ENCODE data around the gene PCDH9.
"Not testable (repeated sequence)": the region's sequence is repeated elsewhere in the genome, so short reads cannot be mapped to it uniquely, and the experiment has no call there.

Gene PCDH9

DNA sequence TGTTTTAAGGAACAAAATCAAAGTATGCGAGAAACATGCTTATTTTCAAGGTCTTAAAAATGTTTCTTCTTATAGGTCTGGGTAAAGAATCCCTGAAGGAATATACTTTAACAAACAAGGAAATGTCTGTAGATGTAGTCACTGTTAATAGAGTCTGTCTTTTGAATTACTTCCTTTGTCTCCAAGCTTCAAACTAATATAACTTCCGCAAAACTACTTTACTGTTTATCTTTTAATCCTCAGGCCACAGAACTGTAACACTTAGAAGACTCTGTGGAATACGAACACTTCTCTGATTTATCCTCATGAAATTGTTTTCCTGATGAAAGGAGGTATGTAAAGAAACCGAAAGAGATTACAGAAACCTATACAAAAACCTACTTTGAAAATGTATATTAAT, 316.0 kb downstream of the PCDH9 start:
- DNase-seq (ENCODE audit: low spot score), result no peak

DNA sequence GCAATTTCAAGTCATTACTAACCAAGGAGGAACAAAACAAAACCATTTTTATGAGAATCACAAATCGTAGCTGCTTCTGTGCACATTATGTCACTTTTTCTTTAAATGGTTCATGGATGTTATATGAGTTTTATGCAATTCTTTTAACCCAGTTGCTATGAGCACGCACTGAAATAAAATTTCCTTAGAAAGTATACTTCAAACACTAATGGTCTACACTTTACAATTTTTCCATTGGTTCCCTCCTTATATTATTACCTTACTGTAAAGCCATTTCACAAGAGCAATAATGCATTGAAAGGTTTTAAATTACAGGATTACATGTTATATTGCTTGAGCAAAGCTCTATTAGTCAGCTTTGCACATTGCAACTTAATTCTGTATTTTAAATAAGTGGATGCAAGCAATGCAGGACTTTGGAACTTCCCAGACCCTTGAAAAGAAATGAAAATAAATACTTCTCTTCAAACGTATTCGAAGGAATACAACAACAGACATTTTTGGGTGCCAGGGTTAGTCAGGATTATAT, 318.7 kb downstream of the PCDH9 start:
- DNase-seq (ENCODE audit: low spot score), result no peak

DNA sequence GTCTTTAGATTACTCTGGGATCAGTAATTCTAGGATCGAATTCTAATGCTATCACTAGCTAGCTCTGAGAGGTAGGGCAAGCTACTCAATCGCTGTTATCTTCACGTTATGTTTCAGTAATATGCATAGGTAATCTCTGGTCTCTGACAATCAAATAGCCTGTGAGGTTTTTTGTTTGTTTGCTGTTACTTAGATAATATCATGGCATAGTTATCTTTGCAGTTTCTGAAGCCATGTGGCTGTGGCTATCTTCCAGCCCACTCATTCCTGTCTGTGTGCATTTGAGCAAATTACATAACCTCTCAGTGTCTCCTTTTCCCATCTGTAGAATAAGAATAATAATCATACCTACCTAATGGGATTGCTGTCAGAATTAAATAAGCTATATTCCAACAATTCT, 330.2 kb downstream of the PCDH9 start:
- no peak for DNase-seq (ENCODE audit: low spot score)

DNA sequence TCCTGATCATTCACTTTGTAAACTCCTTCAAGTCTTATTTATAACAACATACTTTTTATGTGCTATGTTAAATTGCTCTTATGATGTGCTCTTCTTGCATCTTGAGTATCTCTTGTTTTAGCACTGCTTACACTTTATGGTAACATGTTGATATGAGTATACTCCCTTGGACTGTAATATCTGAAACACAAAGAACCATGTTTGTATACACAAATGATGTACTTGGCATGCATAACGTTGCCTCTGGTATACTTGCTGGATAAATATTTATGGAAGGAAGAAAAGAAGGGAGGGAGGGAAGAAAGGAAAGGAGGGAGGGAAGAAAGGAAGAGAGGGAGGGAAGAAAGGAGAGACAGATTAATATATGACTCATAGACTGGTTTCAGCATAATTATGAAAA, 333.2 kb downstream of the PCDH9 start:
- no peak for DNase-seq (ENCODE audit: low spot score)

GRCh38 chr13:66895780-66896179, 334.4 kb downstream of the PCDH9 start:
- DNase-seq (ENCODE audit: low spot score), result no peak

GRCh38 chr13:66895320-66895719, 334.8 kb downstream of the PCDH9 start:
- DNase-seq (ENCODE audit: low spot score), result no peak

DNA sequence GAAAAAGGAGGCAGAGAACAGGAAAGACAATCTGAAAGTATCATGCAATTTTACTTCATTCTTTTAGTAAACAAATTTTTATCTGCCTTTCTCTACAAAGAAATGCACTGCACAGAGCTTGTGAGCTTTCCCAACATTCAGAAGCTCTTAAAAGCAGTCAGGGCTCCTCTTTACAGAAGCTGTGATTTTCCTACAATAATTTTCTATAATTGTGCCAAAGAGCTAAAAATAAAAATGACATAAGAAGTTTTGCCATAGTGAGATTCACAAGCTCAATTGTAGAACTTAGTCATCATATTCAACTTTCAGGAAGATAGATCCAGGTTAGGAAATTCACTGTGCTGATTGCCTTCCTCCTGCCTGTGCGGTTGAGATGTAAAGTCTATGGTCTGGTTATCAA, 341.4 kb downstream of the PCDH9 start:
- DNase-seq (ENCODE audit: low spot score), result no peak

- DNase-seq (ENCODE audit: low spot score), result no peak
These were observed 343.0 kb downstream of the PCDH9 start for GRCh38 chr13:66887088-66887487.

- no peak for DNase-seq (ENCODE audit: low spot score)
These were observed 343.9 kb downstream of the PCDH9 start for GRCh38 chr13:66886264-66886663.

DNA sequence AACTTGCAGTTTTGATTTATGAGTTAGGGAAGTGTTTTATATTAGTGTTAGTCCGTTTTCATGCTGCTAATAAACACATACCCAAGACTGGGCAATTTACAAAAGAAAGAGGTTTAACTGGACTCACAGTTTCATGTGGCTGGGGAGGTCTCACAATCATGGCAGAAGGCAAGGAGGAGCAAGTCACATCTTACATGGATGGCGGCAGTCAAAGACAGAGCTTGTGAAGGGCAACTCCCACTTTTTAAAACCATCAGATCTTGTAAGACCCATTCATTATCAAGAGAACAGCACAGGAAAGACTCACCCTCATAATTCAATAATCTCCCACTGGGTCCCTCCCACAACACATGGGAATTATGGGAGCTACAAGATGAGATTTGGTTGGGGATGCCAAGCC, 349.0 kb downstream of the PCDH9 start:
- DNase-seq (ENCODE audit: low spot score), result not testable (repeated sequence)

DNA sequence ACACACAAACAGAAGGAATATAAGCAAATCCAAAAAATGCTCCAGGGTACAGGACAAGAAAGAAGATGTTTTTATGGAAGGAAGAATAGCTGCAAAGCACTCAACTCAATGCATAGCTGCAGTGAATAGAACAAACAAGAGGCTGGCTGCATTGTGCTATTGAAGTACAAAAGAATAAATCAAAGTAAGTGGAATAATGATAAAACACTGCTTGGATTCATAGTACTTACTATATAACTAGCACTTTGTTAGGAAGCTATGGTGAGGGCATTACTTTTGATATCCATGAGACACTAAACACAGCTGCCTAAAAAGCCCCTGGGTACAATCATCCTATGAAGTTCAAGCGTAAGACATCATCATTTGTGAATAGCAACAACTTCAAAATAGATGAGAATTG, 350.1 kb downstream of the PCDH9 start:
- DNase-seq (ENCODE audit: low spot score), result no peak

DNA sequence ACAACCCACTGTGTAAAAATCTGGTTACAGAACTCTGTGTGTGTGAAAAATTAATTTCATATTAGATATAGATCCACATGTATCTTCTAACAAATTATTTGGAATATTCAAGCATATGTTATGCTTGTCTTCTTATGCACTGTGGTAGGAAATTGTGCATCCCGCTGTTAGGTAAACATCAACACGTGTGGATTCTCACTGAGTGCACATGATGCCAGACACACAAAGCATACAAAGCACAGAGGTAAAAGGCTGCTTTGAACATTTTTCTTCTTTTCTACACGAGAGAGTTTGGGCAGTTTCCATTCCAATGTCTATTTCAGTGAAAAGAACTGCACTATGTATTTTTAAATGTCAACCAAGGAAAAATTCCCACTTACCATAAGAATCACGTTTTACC, 354.9 kb downstream of the PCDH9 start:
- no peak for DNase-seq (ENCODE audit: low spot score)

DNA sequence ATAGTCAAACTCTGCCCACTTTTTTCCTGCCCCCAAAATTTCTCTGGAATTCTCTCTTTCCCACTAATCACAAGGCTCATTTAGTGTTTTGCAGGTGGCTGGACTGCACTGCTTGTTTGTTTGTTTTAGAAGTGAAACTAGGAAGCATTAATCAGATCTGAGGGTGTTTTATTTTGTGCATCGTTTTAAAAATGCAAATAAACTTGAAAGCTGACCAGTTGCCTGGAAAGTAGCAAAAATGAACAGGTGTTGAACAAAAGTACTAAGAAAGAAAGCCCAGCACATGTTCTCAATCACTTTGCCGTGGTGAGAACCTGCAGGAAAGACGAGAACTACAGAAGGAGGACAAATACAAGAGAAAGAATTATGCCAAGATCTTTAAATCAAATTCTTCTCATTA, 365.5 kb downstream of the PCDH9 start:
- no peak for DNase-seq (ENCODE audit: low spot score)

GRCh38 chr13:66860878-66861417, 369.2 kb downstream of the PCDH9 start:
- DNase-seq (ENCODE audit: low spot score), result no peak

GRCh38 chr13:66859934-66860877, 369.9 kb downstream of the PCDH9 start:
- no peak for DNase-seq (ENCODE audit: low spot score)

DNA sequence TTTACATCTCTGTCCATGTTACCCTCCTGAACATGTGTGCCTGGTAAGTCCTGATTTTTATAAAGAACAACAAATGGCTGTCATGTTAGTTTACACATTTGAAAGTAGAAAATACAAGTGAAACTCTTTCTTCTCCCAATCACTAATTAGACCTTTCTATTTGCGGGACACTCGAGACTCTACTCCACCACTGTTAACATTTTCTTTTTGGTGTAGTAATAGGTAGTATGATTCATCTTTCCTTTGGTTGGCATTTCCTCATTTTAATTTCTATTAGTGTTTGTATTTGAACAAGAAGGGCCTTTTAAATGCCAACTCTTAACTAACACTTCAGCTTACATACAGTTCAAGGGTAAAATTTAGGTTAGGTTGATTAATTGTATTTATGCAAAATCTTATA, 371.1 kb downstream of the PCDH9 start:
- DNase-seq (ENCODE audit: low spot score), result no peak

GRCh38 chr13:66858163-66858562, 372.0 kb downstream of the PCDH9 start:
- no peak for DNase-seq (ENCODE audit: low spot score)

DNA sequence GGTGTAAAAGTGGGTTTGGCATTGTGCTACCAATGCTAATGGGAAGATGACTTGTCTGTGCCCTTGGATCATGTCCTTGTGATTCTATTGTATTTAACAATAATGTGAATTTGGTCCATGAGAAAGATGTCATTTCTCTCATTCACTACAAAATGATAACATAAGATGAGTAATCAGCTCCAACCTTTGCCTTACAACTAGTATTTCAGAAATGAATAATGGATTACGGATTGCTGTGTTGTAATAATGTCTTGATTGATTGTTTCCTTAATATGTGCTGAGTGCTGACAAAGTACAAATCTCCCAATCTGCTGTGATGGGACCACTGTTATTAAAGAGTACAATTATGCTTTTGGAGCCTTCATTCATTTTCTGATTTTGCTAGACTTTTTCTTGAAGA, 375.0 kb downstream of the PCDH9 start:
- no peak for DNase-seq (ENCODE audit: low spot score)

GRCh38 chr13:66853564-66853963, 376.6 kb downstream of the PCDH9 start:
- DNase-seq (ENCODE audit: low spot score), result no peak

DNA sequence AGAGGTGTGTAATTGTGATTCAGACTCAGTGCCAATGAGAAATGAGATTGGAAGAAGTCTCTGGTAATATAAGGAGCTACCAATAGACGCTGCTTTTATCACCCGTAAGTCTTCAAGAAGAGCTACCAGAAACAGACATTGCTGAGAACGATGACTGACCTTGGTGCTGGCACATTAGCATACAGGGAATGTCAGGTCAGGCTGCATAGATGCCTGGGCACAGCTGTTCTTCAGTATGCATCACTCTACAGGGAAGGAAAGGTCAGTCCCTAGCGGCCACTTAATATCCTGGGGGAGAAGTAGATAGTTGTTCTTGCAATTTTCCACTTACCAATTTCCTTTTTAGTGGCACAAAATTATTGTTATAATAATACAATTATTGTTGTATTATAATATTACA, 380.4 kb downstream of the PCDH9 start:
- DNase-seq (ENCODE audit: low spot score), result no peak

- DNase-seq (ENCODE audit: low spot score), result no peak
These were observed 382.6 kb downstream of the PCDH9 start for GRCh38 chr13:66847541-66847940.

DNA sequence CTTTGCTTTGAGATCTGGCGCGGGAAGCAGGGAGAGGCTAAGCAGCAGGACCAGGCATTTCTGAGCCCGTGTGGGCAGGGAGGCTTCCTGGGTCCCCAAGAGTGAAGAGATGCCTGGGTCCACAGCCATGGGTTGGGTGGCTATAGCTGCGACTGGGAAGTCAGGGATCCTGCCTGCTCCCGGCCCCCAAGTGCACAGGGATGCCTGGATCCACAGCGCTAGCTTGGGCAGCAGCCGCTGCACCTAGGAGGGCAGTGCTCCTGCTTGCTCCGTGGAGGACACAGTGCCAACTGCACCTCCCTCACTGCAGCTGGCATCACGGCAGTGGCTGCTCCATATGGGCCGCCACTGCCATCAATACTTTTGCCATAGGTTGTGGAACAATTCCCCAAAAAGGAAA, 384.7 kb downstream of the PCDH9 start:
- DNase-seq (ENCODE audit: low spot score), result no peak

DNA sequence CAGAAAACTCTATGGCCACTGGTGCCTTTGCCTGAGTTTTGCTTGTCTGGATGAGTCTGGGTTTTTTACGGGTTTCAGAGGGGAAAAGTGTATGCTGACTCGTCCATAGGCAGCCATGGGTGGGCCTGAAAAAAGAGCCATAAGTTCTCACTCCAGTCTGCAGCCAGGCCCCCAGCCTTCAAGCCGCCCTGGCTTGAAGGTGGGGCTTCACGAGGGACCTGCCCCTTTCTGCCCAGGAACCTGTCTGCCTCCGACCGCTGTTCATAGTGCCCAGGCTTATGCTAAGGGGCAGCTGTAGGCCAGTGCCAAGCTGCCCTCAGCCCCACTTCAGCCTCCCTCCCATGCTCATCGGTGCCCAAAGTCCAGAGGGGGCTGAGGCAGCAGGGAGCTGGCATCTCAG, 385.2 kb downstream of the PCDH9 start:
- no peak for DNase-seq (ENCODE audit: low spot score)

DNA sequence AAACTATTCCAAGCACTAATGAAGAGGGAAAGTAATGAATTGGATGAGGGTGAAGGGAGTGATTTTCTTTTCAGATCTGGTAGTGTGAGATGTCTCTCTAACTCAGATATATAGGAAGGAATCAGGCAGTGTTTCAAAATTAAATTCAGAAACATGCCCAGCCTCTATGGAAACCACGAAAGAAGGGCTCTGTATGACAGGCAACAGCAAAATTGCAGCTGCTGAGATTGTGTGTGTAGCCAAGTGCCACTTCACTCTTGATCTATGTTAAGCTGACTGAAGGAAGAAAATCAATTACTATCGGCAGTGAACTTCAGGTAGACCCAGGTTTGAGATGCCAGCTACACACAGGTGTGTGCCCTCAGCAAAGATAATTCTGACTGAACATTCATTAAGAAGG, 387.4 kb downstream of the PCDH9 start:
- no peak for DNase-seq (ENCODE audit: low spot score)

Measured in CD4-positive, alpha-beta T cell treated with Interleukin-15 for 4 hours (primary cell).